Superior temporal gyrus (tissue), 1 donor: Measurements from ENCODE around the gene ATAD3C.
"Not testable (repeated sequence)": the region's sequence is repeated elsewhere in the genome, so short reads cannot be mapped to it uniquely, and the experiment has no call there.

Source experiments
- DNase-seq: peaks from one replicate; pipeline ENCODE4 v3.0.0-alpha.2; 2016; ENCODE audit errors: extremely low spot score

Gene ATAD3C

DNA sequence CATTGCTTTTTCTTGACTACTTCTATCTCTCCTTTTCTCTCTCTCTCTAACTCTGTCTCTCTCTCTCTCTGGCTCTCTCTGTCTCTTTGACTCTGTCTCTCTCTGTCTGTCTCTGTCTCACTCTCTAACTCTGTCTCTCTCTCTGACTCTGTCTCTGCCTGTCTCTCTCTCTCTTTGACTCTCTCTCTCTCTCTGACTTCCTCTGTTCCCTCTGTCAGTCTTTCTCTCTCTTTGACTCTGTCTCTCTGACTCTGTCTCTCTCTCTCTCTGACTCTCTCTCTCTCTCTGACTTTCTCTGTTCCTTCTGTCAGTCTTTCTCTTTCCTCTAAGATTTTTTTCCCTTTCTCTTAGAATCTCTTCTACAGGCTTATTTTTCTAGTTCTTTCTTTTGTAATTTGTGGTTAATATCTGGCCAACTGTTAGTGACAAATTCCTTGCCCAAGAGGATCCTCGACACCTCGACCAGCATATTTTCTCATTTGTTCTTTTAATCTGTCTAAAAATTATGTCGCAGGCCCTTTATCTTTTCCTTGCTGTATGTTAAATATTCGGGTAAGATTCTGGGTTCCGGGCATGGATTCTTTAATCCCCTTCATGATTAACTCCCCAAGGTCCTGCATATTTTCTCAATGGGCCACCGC, at the start of gene ATAD3C:
Gene ATAD3C, plus strand, starts transcription at position 591 of the 641 bp plus-strand sequence. CDS start 995 bp downstream, outside the sequence.
- DNase-seq, result no peak

- DNase-seq, result no peak
These were observed 49.5 kb upstream of the ATAD3C start for GRCh38 chr1:1399872-1400575.

DNA sequence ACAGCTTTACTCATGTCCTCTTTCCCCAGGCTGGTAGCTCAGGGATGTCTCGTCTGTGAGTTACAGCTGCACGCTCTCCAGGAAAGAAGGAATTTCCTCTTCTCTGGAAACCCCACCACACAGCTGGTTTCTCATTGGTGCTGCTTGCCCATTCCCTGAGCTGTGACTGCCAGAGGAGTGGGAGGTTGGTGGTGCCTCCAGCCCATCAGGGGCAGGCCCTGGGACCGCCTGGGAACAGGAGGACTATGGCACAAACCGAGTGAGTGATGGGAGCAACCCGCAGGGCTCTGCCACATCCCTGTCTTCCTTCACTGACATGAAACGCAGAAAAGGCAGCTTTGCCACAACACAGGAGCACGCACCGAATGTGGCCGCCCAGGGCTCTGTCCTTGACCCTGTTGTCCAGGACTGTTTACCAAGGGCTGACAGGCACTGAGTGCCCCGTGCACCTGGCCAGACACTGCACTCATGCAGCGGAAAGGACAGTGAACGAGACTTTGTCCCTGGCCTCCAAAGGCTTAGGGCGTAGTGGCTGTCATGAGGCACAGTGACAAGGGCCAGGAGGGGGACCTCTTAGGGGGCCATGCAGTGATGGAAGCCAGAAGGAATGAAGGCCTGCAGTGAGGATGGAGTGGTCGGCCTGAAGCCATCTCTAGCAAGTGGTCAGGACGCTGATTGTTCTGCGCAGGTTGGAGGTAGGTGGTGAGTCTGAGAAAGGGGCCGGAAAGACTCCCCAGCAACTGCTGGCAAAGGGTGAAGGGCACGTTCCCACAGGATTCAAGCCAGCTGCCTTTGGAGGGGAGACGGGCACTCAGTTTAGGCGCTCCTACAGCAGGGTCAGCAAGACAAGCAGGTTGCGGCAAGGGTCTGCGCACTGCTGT, 48.7 kb upstream of the ATAD3C start:
- no peak for DNase-seq

GRCh38 chr1:1401457-1402010, 48.0 kb upstream of the ATAD3C start:
- no peak for DNase-seq

DNA sequence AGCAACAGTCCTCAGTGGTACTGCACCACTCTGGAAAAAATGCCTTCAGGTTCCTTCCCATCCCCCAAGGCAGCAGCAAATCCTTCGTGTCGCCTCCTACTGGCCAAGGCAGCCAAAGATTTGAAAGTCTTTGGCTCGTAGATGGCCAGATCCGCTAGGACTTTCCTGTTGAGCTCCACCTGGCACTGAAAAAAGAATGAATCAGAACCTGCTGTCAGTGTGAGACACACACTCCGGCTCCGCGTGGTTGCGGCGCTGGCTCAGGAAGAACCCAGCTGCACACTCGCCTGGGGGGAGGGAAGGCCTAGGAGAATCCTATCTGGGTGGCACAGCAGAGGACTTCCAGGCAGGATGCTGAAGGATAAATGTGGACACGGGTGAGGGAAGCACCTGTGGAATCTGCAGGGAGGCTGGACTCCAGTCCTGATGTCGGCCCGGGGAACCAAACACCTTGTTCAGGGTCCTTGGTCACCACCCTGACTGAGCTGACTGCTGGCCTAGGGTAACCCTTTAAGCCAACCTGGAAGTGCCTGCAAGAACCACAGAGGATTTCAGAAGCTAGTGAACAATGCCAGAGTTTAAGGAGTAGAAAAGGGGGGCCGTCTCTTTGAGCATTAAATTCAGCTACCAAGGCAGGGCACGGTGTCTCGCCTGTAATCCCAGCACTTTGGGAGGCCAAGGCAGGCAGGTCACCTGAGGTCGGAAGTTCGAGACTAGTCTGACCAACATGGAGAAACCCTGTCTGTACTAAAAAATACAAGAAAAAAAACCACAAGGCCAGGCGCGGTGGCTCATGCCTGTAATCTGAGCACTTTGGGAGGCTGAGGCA, 47.2 kb upstream of the ATAD3C start:
- DNase-seq, result no peak

GRCh38 chr1:1402901-1403392, 46.5 kb upstream of the ATAD3C start:
- not testable (repeated sequence) for DNase-seq

GRCh38 chr1:1403653-1404052, 45.8 kb upstream of the ATAD3C start:
- DNase-seq, result no peak

- DNase-seq, result no peak
These were observed 43.2 kb upstream of the ATAD3C start for GRCh38 chr1:1406101-1406820.

GRCh38 chr1:1406821-1407635, 42.5 kb upstream of the ATAD3C start, which contains the start of gene MRPL20:
Gene MRPL20 (minus strand): TSS chr1:1407293. CDS start chr1:1407217, 76 bp downstream.
- DNase-seq, result peak; percentile 96

DNA sequence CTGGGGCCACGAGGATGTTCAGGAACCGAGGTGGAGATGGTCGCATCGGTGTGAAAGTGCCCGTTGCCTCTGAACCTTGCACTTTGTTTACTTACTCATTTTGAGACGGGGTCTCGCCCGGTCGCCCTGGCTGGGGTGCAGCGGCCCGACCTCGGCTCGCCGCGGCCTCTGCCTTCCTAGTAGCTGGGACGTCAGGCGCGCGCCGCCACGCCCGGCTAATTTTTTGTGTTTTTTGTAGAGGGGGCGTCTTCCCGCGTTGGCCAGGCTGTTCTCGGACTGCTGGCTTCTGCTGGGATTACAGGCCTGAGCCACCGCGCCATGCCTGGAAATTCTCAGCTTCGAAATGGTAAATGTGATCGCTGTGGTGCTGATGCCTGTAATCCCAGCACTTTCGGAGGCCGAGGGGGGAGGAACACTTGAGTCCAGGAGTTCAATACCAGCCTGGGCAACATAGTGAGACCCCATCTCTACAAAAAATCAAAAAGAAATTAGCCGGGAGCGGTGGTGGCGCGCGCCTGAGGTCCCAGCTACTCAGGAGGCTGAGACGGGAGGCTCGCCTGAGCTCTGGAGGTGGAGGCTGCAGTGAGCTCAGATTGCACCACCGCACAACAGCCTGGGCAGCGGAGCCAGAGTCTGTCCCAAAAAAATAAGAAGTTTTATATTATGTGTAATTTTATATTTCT, 41.7 kb upstream of the ATAD3C start:
- no peak for DNase-seq

- DNase-seq, result not testable (repeated sequence)
These were observed 39.3 kb upstream of the ATAD3C start for GRCh38 chr1:1410238-1410637.

DNA sequence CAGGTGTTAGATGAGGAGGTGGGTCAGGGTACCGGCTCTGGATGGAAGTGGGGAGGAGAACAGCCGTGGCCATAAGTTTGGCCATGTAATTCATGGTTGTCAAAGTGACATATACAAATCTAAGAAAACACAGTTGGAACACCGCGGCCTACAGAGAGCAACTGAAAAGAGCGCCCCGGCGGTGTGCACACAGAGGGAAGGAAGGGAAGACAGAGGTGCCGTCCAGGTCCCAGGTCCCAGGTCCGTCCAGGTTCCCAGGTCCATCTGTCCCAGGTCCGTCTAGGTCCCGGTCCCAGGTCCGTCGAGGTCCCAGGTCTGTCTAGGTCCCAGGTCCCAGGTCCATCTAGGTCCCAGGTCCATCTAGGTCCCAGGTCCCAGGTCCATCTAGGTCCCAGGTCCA, 37.9 kb upstream of the ATAD3C start:
- DNase-seq, result no peak

GRCh38 chr1:1412311-1412902, 37.1 kb upstream of the ATAD3C start:
- not testable (repeated sequence) for DNase-seq

DNA sequence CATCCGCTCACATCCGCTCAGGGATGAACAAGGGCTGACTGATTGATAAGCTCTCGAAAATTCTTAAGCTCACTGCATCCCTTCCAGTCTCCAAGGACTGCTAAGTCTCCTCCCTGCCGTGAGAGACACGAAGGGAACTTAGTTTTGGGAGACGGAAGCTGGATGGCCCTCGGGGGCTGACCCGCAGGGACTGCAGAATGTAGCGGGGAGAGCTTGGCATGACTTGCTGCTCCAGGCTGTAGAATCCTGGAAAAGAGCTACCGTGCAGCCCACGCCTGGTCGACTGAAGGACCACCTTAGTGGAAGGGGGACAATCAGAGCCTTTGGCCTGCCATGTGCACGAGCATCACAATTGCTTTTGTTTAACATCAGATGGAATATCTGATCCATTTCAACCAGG, 33.7 kb upstream of the ATAD3C start:
- DNase-seq, result no peak

DNA sequence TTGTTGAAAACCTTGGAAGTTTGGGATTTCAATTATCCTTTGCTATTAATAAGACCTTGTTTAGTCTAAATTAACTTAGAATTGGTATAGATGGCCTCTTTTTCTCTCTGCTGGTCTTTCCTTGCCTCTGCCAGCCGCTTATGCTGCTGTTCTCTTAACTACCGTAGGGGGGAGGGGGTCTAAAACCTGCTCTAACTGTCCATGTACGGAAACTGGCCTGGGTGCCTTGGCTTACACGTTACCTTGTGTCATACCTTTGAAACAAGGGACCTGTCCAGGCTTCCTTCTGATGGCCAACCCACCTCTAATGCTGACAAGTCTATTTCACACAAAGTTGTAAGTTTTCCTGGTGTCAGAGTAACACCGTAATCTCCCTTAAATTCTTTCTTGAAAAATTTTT, 32.1 kb upstream of the ATAD3C start:
- not testable (repeated sequence) for DNase-seq

GRCh38 chr1:1417825-1418463, 31.5 kb upstream of the ATAD3C start:
- not testable (repeated sequence) for DNase-seq

GRCh38 chr1:1418464-1419362, 30.8 kb upstream of the ATAD3C start:
- no peak for DNase-seq
